GM10266 (cell line): Measurements from ENCODE around the gene DMBT1.
"Not testable (repeated sequence)": the region's sequence is repeated elsewhere in the genome, so short reads cannot be mapped to it uniquely, and the experiment has no call there.

Experiments
- DNase-seq: peaks from one replicate; pipeline ENCODE4 v3.0.0; 2012; ENCODE audit errors: extremely low spot score
- TF ChIP-seq, protein P1 (sequence below): IDR thresholded peaks from 2 replicates; pipeline ENCODE4 v1.5.1; 2012; ENCODE audit warnings: mild to moderate bottlenecking, low read depth; ENCODE audit not compliant: control insufficient read depth, insufficient read depth; ENCODE audit errors: missing control alignments

DMBT1 gene

DNA sequence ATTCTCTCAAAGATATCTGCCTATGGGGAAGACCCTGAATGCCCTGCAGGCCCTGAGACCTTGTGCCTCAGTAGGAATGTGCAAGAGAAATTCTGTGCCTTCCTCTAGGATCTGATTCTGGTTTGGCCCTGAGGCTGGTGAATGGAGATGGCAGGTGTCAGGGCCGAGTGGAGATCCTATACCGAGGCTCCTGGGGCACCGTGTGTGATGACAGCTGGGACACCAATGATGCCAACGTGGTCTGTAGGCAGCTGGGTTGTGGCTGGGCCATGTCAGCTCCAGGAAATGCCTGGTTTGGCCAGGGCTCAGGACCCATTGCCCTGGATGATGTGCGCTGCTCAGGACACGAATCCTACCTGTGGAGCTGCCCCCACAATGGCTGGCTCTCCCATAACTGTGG lies 15.7 kb downstream of the DMBT1 start:
- TF ChIP-seq, protein P1, sequence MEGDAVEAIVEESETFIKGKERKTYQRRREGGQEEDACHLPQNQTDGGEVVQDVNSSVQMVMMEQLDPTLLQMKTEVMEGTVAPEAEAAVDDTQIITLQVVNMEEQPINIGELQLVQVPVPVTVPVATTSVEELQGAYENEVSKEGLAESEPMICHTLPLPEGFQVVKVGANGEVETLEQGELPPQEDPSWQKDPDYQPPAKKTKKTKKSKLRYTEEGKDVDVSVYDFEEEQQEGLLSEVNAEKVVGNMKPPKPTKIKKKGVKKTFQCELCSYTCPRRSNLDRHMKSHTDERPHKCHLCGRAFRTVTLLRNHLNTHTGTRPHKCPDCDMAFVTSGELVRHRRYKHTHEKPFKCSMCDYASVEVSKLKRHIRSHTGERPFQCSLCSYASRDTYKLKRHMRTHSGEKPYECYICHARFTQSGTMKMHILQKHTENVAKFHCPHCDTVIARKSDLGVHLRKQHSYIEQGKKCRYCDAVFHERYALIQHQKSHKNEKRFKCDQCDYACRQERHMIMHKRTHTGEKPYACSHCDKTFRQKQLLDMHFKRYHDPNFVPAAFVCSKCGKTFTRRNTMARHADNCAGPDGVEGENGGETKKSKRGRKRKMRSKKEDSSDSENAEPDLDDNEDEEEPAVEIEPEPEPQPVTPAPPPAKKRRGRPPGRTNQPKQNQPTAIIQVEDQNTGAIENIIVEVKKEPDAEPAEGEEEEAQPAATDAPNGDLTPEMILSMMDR = no peak
- no peak for DNase-seq

- no peak for DNase-seq
- TF ChIP-seq, protein P1 = no peak
Measured at GRCh38 chr10:122577311-122577885, 16.8 kb downstream of the DMBT1 start.

DNA sequence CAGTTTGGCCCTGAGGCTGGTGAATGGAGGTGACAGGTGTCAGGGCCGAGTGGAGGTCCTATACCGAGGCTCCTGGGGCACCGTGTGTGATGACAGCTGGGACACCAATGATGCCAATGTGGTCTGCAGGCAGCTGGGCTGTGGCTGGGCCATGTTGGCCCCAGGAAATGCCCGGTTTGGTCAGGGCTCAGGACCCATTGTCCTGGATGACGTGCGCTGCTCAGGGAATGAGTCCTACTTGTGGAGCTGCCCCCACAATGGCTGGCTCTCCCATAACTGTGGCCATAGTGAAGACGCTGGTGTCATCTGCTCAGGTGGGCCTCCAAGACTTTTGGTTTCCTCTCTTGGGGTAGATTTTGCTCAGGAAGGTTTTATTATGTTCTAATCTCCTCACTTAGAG lies 25.5 kb downstream of the DMBT1 start:
- DNase-seq = not testable (repeated sequence)

DNA sequence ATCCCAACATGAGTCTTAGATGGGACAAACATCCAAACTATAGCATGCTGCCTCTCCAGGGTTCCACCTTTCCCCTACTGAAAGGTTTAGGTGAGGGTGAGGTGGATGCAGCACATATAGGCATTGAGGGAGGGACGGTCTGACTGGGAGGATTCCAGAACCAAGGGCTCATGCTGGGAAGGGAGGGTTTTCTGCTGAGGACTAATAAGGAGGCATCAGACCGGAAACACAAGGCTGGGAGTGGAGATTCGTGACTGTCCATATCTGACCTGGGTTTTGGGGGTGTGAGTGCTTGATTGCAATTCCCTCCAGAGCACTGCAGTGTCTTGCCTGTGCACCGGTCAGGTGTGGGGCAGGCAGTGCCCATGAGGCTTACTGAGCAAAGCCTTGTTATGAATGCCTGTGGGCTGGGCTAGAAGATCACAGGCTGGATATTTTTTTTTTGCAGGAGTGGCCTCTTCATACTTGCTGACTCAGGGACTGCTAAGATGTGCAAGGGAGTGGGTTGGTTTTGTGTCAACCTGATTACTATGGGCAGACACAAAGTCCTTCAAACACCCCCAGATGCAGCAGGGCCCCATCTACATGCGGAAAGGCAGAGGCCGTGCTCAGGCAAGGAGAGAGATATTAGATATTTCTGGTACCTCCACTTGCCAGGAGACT lies 26.7 kb downstream of the DMBT1 start:
- DNase-seq = no peak
- TF ChIP-seq, protein P1 = no peak

DNA sequence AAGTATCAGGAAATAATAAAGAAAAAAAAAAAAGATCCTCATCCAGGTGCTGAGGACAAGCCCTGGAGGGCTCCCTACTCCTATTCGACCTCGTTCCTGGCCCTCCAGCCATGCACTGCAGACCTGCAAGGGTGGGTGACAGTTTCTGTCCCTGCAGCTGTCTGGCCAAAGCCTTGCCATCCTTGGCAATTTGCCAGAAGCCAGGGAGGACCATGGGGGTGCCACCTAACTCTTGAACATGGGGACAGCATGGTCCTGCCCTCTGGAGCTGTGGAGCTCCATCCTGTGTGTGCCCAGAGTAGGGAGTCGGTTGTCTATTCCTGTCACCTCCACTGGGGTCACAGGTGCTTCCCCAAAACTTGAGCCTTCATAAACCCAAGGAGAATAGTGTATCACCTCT lies 27.8 kb downstream of the DMBT1 start:
- no peak for DNase-seq
- TF ChIP-seq, protein P1 = no peak

DNA sequence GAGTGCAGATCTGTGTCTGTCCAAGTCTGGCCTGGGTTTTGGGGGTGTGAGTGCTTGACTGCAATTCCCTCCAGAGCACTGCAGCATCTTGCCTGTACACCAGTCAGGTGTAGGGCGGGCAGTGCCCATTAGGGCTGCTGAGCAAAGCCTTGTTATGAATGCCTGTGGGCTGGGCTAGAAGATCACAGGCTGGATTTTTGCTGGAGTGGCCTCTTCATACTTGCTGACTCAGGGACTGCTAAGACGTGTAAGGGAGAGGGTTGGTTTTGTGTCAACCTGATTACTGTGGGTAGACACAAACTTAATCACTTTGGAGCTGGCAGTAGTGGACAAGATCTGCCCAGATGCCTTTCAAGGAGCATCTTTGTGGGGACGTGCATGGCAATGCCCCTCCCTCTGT lies 29.6 kb downstream of the DMBT1 start:
- TF ChIP-seq, protein P1 = no peak
- DNase-seq = no peak

DNA sequence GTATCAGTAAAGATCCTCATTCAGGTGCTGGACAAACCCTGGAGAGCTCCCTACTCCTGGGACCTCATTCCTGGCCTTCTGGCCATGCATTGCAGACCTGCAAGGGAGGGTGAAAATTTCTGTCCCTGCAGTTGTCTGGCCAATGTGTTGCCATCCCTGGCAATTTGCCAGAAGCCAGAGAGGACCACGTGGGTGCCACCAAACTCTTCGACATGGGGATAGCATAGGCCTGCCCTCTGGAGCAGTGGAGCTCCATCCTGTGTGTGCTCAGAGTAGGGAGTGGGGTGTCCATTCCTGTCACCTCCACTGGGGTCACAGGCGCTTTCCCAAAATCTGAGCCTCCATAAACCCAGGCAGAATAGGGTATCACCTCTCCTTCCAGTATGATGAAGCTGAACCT lies 31.2 kb downstream of the DMBT1 start:
- TF ChIP-seq, protein P1 = no peak
- DNase-seq = no peak
